Measurements from ENCODE around the gene LPCAT1. TPM values are rescaled to one million over a fixed set of nuclear protein-coding genes. Genes with fewer than 3 reads are reported as not detected.

The LPCAT1 gene
- total and polyA plus RNA-seq, 2 donors (not counting 3 experiments of a cell fraction or from before 2014, with no cell fraction given): 28.9 to 57.2 TPM

DNA sequence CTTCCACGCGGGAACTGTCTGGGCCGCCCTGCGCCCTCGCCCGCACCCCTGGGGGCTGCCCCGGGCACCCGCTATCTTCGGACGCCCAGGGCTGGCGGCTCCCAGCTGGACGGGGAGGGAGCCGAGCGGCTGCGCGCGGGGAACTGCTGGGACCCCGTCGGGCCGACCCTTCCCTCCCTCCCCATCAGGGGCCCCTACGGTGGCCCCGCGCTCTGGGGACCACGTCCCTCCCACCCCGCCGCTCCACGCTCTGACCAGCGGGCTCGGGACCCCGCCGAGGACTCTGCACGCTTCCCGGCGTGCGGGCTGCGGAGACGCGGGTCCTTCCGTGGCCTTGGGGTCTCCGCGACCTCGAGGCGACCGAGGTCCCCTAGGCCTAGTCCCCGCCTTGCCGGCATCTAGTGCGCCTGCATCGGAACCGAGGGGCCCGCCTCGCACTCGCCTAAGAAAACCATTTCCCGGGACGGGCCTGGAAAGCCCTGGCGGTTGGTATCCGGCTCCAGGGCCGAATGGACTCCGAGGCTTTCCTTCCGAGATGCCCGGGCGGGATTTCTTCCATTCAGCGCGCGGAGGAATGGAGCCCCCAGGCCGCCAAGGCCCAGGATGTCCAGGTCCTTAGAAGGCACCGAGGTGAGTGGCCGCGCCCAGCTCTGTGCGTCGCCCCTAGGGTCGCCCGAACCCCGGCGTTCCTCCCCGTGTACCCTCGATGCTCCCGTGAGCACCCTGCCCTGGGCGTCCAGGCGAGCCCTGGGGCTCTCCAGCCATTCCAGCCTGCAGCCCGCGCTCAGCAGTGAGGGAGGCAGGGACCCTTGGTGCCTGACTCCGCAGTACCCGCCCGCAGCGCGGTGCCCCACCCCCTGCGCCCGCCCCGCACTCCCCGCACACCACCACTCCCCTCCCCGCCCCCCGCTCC is 77.8 kb downstream of the LPCAT1 start:
- Histone ChIP-seq H4K20me1 (replicated peaks; ENCODE audit: control insufficient read depth, extremely low read depth, insufficient read depth, low read length) (no peaks in the 10 kb centered on the region), H3K9me1 (replicated peaks; ENCODE audit: control insufficient read depth, extremely low read depth, insufficient read depth, low read length) (no peaks in the 10 kb centered on the region), H2AFZ (ENCODE audit: low read depth, low read length) (no peak overlapping the region), H3K4me2 (ENCODE audit: insufficient read depth, low read length) (no peak overlapping the region), H3K4me1 (ENCODE audit: control insufficient read depth, extremely low read depth, insufficient read depth, low read length) (no peaks in the 10 kb centered on the region), H3K9ac (replicated peaks; ENCODE audit: extremely low read depth, insufficient read depth, low read length) (no peak overlapping the region), H3K27ac (ENCODE audit: insufficient read depth, low read depth, low read length) (no peak overlapping the region), H3K4me3 (replicated peaks in 1 of 3; ENCODE audit: insufficient read depth in 1 of 3, low read depth in 1 of 3, low read length in 3 of 3) (no peak overlapping the region), H3K9me3 (replicated peaks; ENCODE audit: control insufficient read depth, insufficient read depth, low read length) (no peaks in the 10 kb centered on the region), H3K36me3 (ENCODE audit: control insufficient read depth in 2 of 2, extremely low read depth in 1 of 2, insufficient read depth in 2 of 2, low read length in 2 of 2) (no peaks in the 10 kb centered on the region), H3K79me2 (ENCODE audit: control insufficient read depth, insufficient read depth, low read length) (no peaks in the 10 kb centered on the region), H3K27me3 (ENCODE audit: control insufficient read depth in 2 of 2, insufficient read depth in 2 of 2, low read length in 2 of 2) (peaks cover 38 to 44% of the 10 kb centered on the region in 2 experiments)
- POLR2A ChIA-PET: no interaction called here
- CTCF ChIA-PET: no interaction called here
- FAIRE-seq (no peak), DNase-seq (ENCODE audit: low read depth, low spot score) (no peak)
- dilution Hi-C loops (cut with MboI; ENCODE audit: extremely low pct_ligation_motif_present, low sequenced_read_pairs) (no loop called here), intact Hi-C loops (cut with micrococcal nuclease) (no loop called here)
- TF ChIP-seq POLR2A (IDR thresholded peaks at IDR 0.05; ENCODE audit: low read depth, low read length) (no peak), EZH2 (IDR thresholded peaks at IDR 0.05; ENCODE audit: borderline replicate concordance, low read depth, low read length, severe bottlenecking) (peak; percentile 90)
- BruUV-seq (replicated peaks): no TSS peak

- no peak within 1 kb of the TSS for H3K27ac ChIP-seq (ENCODE audit: insufficient read depth, low read depth, low read length)
- dilution Hi-C loops (cut with MboI; ENCODE audit: extremely low pct_ligation_motif_present, low sequenced_read_pairs) (no loop called here), intact Hi-C loops (cut with micrococcal nuclease) (no loop called here)
- H2AFZ ChIP-seq (ENCODE audit: low read depth, low read length): no peak within 1 kb of the TSS
- TF ChIP-seq GATA2 (IDR thresholded peaks at IDR 0.05; ENCODE audit: insufficient read depth, insufficient read length, low read depth, low read length) (no peak), MAX (IDR thresholded peaks at IDR 0.05; ENCODE audit: insufficient read depth, insufficient read length) (no peak), FOS (IDR thresholded peaks at IDR 0.05; ENCODE audit: borderline replicate concordance, insufficient read depth, low read length) (no peak), POLR2AphosphoS5 (IDR thresholded peaks at IDR 0.05; ENCODE audit: insufficient read depth, low read depth, low read length) (no peak), JUN (IDR thresholded peaks at IDR 0.05; ENCODE audit: borderline replicate concordance, insufficient read depth, insufficient read length, low read depth) (no peak), POLR2A (IDR thresholded peaks at IDR 0.05; ENCODE audit: low read depth, low read length) (no peak)
- no peak within 1 kb of the TSS for H3K9ac ChIP-seq (replicated peaks; ENCODE audit: extremely low read depth, insufficient read depth, low read length)
- no peaks in the 10 kb centered on the region for H3K4me1 ChIP-seq (ENCODE audit: control insufficient read depth, extremely low read depth, insufficient read depth, low read length)
- H3K9me1 ChIP-seq (replicated peaks; ENCODE audit: control insufficient read depth, extremely low read depth, insufficient read depth, low read length): no peaks in the 10 kb centered on the region
- H3K27me3 ChIP-seq (ENCODE audit: control insufficient read depth in 2 of 2, insufficient read depth in 2 of 2, low read length in 2 of 2): peaks cover 38 to 41% of the 10 kb centered on the region in 2 experiments
- no peaks in the 10 kb centered on the region for H3K36me3 ChIP-seq (ENCODE audit: control insufficient read depth in 2 of 2, extremely low read depth in 1 of 2, insufficient read depth in 2 of 2, low read length in 2 of 2)
- H3K79me2 ChIP-seq (ENCODE audit: control insufficient read depth, insufficient read depth, low read length): no peaks in the 10 kb centered on the region
- ChIA-PET POLR2A (no interaction called here), CTCF (no interaction called here)
- no peak within 1 kb of the TSS for H3K4me3 ChIP-seq (replicated peaks in 1 of 3; ENCODE audit: insufficient read depth in 1 of 3, low read depth in 1 of 3, low read length in 3 of 3)
- DNase-seq (ENCODE audit: low read depth, low spot score): no peak
- no peaks in the 10 kb centered on the region for H3K9me3 ChIP-seq (replicated peaks; ENCODE audit: control insufficient read depth, insufficient read depth, low read length)
- no peak within 1 kb of the TSS for H3K4me2 ChIP-seq (ENCODE audit: insufficient read depth, low read length)
- no peaks in the 10 kb centered on the region for H4K20me1 ChIP-seq (replicated peaks; ENCODE audit: control insufficient read depth, extremely low read depth, insufficient read depth, low read length)
- no TSS peak for BruUV-seq (replicated peaks)
- FAIRE-seq: no peak
Measured at GRCh38 chr5:1445313-1445688, 78.5 kb downstream of the LPCAT1 start, which contains the start of gene SLC6A3. Gene SLC6A3 (minus strand): TSS chr5:1445440. CDS start chr5:1443197, 2,243 bp downstream.
